CD4-positive, alpha-beta T cell treated with Interleukin-15 for 4 hours (primary cell): ENCODE data around the gene MFSD12.

Experiments
- DNase-seq: peaks from one replicate; pipeline ENCODE4 v3.0.0-alpha.2; 2020; ENCODE audit warnings: low spot score

MFSD12 gene

DNA sequence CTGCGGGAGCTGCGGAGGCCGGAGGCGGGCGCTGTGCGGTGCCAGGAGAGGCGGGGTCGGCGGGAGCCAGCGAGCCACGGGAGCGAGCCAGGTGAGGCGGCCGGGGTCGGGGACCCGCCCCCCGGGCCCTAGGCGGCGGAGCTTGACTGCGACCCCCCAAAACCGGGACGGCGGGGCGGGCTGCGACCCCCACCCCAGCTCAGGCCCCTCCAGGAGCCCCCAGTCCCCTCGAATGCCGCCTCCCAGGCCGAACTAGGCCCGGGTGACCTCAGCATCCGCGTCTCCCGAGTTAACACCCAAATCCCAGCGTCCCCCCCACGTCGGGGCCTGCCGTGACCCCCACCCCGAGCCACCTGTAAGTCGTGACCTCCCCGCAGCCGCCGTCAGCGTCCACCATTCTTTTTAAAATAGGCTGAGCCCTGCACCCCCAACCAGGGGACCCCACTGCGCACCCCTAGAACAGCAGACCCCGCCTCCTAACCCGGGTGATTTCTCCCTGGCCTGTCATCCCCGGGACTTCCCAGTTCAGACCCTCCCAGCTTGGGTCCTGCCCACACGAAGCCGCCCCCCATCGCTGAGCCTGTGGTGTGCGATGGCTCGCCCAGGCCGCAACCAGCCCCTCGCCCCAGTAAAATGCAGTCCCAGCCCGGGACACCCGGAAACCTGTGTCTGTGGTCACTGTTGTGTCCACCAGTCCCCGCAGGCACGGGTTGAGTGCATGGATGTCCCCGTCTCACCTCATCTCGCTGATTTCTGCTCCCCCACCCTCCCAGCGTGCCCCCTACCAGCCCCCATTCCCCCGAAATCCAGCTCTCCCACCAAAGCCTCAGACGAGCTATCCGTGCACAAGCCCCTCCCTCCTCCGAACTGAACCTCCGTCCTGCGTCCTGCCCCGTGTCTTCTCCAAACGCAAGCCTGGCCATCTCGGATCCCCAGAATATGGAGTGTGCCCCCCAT, 50.7 kb downstream of the MFSD12 start:
- DNase-seq: peak; percentile 26

DNA sequence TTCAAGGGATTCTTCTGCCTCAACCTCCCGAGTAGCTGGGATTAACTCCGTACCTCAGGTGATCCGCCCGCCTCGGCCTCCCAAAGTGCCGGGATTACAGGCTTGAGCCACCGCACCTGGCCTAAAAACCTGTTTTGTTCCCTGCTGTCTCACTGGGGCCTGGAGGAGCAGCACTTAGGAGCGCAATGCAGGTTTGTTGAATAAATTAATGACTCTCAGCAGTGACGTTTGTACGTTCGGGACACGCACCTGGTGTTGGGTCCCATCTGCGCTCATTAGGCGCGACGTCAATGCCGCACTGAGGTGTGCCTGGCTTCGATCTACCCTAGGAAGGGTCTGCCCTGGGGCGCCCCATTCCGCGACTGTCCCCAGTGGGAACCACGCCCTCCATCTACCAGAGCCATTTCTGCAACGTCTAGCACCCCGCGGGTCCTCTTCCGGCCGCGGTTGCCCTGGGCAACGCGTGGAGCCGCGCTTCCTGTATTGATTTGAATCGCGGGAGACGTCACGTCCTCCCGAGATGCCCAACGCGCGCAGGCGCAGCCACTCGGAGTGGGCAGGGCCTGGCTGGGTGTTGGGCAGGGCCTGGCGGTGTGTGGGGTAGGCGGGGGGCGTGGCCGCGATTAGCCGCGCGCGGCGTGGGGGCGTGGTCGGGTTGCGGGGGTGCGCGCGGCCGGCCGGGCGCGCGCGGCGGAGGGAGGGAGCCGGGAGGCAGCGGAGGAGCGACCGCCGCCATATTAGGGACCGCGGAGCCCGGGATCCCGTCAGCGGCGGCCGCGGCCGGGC, 51.6 kb downstream of the MFSD12 start, which contains the start of gene FZR1:
Gene FZR1, plus strand, starts transcription at position 714 of the 786 bp plus-strand sequence. CDS start 16,679 bp downstream, outside the sequence.
- peak; percentile 100 for DNase-seq

DNA sequence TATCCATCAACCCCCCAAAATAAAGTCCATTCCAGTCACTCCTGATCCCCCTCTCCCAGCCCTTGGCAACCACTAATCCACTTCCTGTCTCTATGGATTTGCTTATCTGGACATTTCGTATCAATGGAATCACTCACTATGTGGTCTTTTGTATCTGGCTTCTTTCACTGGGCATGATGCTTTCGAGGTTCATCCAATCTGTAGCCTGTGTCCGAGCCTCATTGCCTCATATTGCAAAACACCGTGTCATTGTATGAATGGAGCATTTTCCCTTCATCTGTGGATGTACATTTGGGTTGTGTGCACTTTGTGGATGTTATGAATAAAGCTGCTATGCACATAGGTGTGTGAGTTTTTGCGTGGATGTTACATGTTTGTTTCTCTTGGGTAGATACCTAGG, 52.7 kb downstream of the MFSD12 start:
- DNase-seq: no peak

DNA sequence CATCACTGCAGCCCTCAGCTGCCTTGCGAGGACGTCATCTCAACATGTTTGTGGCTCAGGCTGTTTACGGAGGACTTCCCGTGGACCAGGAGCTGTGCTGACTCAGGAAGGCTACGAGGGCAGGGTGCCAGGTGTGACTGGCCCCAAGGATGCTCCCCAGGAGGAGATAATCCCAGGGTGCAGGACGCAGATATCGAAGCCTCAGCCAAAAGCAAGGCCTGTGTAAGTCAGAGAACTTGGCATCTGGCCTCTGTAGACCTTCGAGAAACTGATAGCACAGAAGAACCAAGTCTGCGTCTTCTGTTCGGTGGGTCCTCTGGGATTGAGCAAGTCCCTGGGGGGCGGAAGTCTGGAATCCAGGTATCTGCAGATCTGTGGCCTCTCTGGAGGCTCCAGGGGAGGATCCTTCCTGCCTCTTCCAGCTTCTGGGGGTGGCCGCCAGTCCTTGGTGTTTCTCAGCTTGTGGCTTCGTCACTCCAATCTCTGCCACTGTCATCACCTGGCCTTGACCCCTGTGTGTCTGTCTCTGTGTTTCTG, 54.3 kb downstream of the MFSD12 start:
- DNase-seq: no peak

DNA sequence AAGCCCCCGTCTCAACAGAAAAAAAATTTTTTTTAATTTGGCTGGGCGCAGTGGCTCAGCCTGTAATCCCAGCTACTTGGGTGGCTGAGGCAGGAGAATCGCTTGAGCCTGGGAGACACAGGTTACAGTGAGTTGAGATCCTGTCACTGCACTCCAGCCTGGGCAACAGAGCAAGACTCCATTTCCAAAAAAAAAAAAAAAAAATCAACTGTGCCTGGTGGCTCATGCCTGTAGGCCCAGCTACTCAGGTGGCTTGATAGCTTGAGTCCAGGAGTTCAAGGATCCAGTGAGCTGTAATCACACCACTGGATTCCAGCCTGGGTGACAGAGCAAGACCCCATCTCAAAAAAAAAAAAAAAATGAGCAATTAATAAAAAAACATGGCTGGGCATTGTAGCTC, 55.6 kb downstream of the MFSD12 start:
- DNase-seq: no peak

DNA sequence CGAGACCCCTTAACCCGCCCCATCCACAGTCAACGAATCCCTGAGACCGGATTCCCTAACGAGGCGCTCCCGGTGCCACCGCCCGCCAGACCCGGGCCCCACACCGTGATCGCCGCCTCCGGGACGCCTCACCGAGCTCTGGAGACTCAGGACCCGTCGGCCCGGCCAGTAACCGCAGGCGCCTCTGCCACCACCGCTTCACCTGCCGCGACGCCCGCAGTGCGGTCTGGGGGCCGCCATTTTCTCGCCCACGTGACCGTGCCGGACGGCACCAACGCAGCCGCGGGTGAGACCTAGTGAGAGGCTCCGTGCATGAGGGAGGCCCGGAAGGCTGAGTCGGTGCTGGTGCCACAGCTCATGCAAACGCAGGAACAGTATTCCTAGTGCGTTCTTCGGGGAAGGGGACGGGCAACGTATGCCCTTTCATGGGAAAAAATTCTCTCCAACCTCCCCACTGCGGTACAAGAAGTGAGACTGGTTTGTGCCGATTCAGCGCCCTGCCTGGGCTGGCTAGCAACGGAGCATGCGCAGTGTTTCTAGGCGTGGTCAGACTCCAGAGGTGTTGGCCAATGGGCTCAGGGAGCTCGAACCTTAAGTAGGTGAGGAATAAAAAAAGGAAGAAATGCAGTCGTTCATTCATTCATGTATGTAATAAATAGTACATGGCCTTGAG, 56.8 kb downstream of the MFSD12 start, which contains the start of gene DOHH:
Gene DOHH, minus strand, starts transcription at position 246 of the 673 bp plus-strand sequence. CDS start 3,860 bp downstream, outside the sequence.
- DNase-seq: peak; percentile 98

DNA sequence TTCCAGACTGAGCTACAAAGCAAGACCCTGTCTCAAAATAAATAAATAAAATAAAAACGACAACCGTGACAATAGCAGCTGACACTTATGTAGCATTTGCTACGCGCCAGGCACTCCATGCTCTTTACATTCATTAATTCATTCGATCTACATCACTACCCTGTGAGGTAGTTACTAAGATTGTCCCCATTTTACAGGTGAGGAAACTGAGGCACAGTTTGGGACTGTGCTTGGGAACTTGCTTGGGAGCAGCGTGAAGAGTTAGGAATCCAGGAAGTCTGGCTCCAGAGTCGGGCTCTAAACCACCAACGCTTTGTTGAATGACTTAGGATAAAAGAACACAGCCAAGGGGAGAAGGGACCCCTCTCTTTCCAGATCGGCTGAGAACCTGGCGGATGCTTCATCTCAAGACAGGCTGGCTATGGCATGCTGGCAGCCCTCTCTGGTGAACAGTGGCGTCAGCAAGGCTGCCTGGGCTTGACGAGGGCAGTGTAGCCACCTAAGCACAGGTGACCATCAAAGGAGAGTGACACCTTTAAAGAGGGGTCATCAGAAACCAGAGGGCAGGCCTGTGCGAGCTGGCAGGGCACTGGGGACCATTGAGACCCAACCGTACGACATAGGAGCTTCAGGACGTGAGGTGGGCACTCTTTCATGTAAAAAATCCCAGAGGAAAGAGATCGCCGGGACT, 57.5 kb downstream of the MFSD12 start:
- no peak for DNase-seq

DNA sequence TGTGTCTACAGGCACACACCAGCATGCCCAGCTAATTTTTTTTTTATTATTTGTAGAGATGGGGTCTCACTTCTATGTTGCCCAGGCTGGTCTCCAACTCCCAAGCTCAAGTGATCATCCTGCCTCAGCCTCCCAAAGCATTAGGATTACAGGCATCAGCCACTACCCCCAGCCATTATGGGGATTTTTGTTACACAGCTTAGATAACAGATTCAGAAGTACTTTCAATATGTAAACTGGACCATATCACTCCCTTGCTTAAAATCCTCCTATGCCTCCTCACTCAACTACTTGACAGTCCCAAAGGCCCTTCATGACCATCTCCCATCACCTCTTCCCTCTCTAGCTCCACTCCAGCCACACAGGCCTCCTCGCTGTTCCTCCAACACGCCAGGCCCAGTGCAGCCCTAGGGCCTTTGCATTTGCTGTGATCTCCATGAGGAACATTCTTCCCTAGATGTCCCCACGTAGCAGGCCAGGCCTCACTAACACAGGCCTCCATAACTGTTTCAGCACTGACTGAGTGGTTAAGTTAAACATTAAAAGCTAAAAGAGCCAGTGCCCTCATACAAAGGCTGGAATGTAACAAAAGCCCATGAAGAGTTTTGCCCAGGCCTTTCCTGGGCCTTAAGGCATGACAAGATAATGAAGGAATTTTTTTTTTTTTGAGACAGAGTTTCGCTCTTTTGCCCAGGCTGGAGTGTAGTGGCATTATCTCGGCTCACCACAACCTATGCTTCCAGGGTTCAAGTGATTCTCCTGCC, 59.4 kb downstream of the MFSD12 start:
- DNase-seq: no peak

DNA sequence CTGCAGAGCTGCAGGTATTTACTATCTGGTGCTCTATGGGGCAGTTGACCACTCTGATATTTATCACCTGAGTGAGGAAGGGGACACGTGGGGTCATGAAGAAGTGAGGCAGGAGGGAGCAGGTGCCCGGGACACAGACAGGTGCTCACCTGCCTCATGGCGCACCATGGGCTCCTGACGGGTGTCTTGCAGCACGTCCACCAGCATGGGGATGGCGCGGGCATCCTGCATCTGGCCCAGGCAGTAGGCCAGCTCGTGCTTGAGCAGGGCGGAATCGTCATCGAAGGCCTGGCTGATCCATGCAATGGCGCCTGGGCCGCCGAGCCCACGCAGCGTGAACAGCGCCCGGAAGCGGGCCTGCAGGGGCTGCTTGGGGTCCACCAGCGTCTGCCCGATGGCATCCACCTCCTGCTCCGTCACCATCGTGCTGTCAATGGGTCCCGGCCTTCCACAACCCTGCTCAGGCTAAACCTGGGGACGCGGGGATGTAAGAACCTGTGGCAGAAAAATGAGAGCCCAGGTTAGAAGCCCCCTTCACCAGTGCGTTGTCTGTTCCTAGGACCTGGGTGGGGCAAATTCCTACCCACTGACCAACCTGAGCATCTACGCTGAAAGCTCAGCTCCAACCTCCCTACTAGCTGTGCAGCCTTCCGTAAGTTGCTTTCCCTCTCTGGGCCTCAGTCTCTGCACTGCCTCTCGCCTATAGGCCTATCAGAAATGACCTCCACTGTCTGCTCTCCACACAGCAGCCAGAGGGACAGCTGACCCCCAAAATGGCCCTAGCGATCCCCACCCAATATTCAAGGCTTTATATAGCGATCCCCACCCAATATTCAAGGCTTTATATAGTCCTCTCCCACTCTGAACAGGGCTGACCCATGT, 60.8 kb downstream of the MFSD12 start:
- no peak for DNase-seq

DNA sequence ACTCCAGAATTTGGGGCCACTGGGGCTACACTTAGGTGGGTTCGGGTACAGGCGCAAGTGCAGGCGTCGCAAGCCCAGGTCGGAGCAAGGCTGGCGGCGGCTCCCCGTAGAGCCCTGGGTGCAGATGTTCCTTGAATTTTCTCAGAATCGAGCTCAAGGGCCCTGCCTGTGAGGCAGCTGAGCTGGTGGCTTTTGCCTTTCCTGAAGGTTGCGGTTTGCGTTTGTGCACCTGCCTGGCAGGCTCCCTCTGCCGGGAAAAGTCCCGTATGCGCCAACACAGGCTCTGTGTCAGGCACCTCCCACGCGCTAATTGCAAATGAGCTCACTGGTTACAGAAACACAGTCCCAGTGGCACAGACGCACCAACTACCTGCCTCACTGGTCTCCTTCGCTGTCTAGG, 62.8 kb downstream of the MFSD12 start:
- peak; percentile 69 for DNase-seq
